Muscle of leg (tissue), 11 donors: ENCODE measurements around the gene TEX2. TPM values are rescaled to one million over a fixed set of nuclear protein-coding genes. Genes with fewer than 3 reads are reported as not detected.
"Not testable (repeated sequence)": the region's sequence is repeated elsewhere in the genome, so short reads cannot be mapped to it uniquely, and the experiment has no call there.

Experiments used
- DNase-seq: peaks from one replicate; pipeline ENCODE4 v3.0.0; 2013
- H3K27ac ChIP-seq: one replicate; pipeline ENCODE4 v1.5.1; 2013; ENCODE audit warnings: mild to moderate bottlenecking, low read length, control low read depth
- H3K27me3 ChIP-seq: one replicate; pipeline ENCODE4 v1.6.1; 2013; ENCODE audit warnings: low read length; ENCODE audit not compliant: control insufficient read depth, insufficient read depth
- H3K36me3 ChIP-seq: one replicate; pipeline ENCODE4 v1.6.1; 2013; ENCODE audit warnings: low read length; ENCODE audit not compliant: control insufficient read depth, insufficient read depth
- H3K4me1 ChIP-seq: one replicate; pipeline ENCODE4 v1.6.1; 2013; ENCODE audit warnings: low read length; ENCODE audit not compliant: control insufficient read depth, insufficient read depth
- H3K4me3 ChIP-seq: one replicate; pipeline ENCODE4 v1.5.1; 2013; ENCODE audit warnings: low read length, control low read depth
- H3K9me3 ChIP-seq: replicated peaks from 2 replicates; pipeline ENCODE4 v1.6.1; 2013; ENCODE audit warnings: low read depth, low read length; ENCODE audit not compliant: control insufficient read depth
- WGBS: methylation state at CpG from one replicate; pipeline ENCODE4 v1.1.5; 2013; ENCODE audit warnings: missing lambda C conversion rate; ENCODE audit not compliant: insufficient coverage; 5-methylcytosine and 5-hydroxymethylcytosine counted together
- polyA plus RNA-seq, 8 donors: library from polyadenylated mRNA; unstranded; fragments of 120-200 nt; gene quantifications; one replicate each; pipeline versions ENCODE4 v1.2.1 to v1.2.3, GENCODE V29; 2013; ENCODE audit warnings: inconsistent platforms in 1 of 8, low replicate concordance in 1 of 8; ENCODE audit not compliant: insufficient read length in 8 of 8, insufficient read depth in 1 of 8
- total RNA-seq: library from RNA; stranded (reverse); fragments of 120-200 nt; gene quantifications from one replicate; pipeline ENCODE4 v1.2.4, GENCODE V29; 2013

Gene TEX2
- total and polyA plus RNA-seq, 9 donors, result 16.1 to 22.5 (median 19.1) TPM

- Histone ChIP-seq H3K27me3 (no peaks in the 10 kb centered on the region), H3K27ac (peak overlapping the region; percentile 56), H3K4me1 (peaks cover 49% of the 10 kb centered on the region), H3K4me3 (no peak overlapping the region), H3K36me3 (peaks cover 28% of the 10 kb centered on the region), H3K9me3 (no peaks in the 10 kb centered on the region)
- 85% methylated on average over 5 of the region's 7 CpGs for WGBS
- peak; percentile 66 for DNase-seq
Observed at GRCh38 chr17:64174686-64175456, 88.2 kb downstream of the TEX2 start.

- DNase-seq, result no peak
- no peak overlapping the region for H3K4me3 ChIP-seq
- peaks cover 42% of the 10 kb centered on the region for H3K4me1 ChIP-seq
- H3K9me3 ChIP-seq, result no peaks in the 10 kb centered on the region
- WGBS, result no CpG with 5 or more reads among the region's 3 CpGs
- H3K27ac ChIP-seq, result no peak overlapping the region
- peaks cover 28% of the 10 kb centered on the region for H3K36me3 ChIP-seq
- no peaks in the 10 kb centered on the region for H3K27me3 ChIP-seq
Observed at GRCh38 chr17:64173646-64174045, 89.4 kb downstream of the TEX2 start.

- WGBS, result no CpG with 5 or more reads among the region's 3 CpGs
- Histone ChIP-seq H3K27me3 (no peaks in the 10 kb centered on the region), H3K4me3 (no peak overlapping the region), H3K36me3 (peaks cover 28% of the 10 kb centered on the region), H3K4me1 (peaks cover 32% of the 10 kb centered on the region), H3K27ac (no peak overlapping the region), H3K9me3 (no peaks in the 10 kb centered on the region)
- no peak for DNase-seq
Observed at GRCh38 chr17:64172510-64172909, 90.5 kb downstream of the TEX2 start.

- H3K27me3 ChIP-seq, result no peaks in the 10 kb centered on the region
- peaks cover 22% of the 10 kb centered on the region for H3K4me1 ChIP-seq
- H3K4me3 ChIP-seq, result no peak overlapping the region
- no peak overlapping the region for H3K27ac ChIP-seq
- no peaks in the 10 kb centered on the region for H3K9me3 ChIP-seq
- DNase-seq, result no peak
- 89% methylated on average over 3 of the region's 8 CpGs for WGBS
- peaks cover 34% of the 10 kb centered on the region for H3K36me3 ChIP-seq
Observed at GRCh38 chr17:64171041-64171440, 92.0 kb downstream of the TEX2 start.

- peaks cover 37% of the 10 kb centered on the region for H3K36me3 ChIP-seq
- DNase-seq, result no peak
- WGBS, result 85% methylated on average over 2 of the region's 4 CpGs
- no peak overlapping the region for H3K4me3 ChIP-seq
- H3K27ac ChIP-seq, result no peak overlapping the region
- peaks cover 14% of the 10 kb centered on the region for H3K4me1 ChIP-seq
- H3K9me3 ChIP-seq, result no peaks in the 10 kb centered on the region
- H3K27me3 ChIP-seq, result no peaks in the 10 kb centered on the region
Observed at GRCh38 chr17:64170286-64170685, 92.8 kb downstream of the TEX2 start.

- not testable (repeated sequence) for H3K27me3 ChIP-seq, H3K27ac ChIP-seq, H3K9me3 ChIP-seq, DNase-seq, H3K4me3 ChIP-seq, H3K4me1 ChIP-seq
- H3K36me3 ChIP-seq, result peaks cover 28% of the 10 kb centered on the region
- no CpG with 5 or more reads among the region's 3 CpGs for WGBS
Observed at GRCh38 chr17:64167666-64168065, 95.4 kb downstream of the TEX2 start.

- Histone ChIP-seq H3K27me3 (no peaks in the 10 kb centered on the region), H3K4me1 (no peaks in the 10 kb centered on the region), H3K4me3 (no peak overlapping the region), H3K27ac (no peak overlapping the region), H3K36me3 (peaks cover 24% of the 10 kb centered on the region), H3K9me3 (no peaks in the 10 kb centered on the region)
- WGBS, result 100% methylated on average over 1 of the region's 3 CpGs
- no peak for DNase-seq
Observed at GRCh38 chr17:64166876-64167275, 96.2 kb downstream of the TEX2 start.

- no peaks in the 10 kb centered on the region for H3K27me3 ChIP-seq
- H3K4me1 ChIP-seq, result no peaks in the 10 kb centered on the region
- DNase-seq, result no peak
- H3K4me3 ChIP-seq, result no peak overlapping the region
- H3K9me3 ChIP-seq, result no peaks in the 10 kb centered on the region
- WGBS, result 95% methylated on average over 4 of the region's 4 CpGs
- peaks cover 17% of the 10 kb centered on the region for H3K36me3 ChIP-seq
- H3K27ac ChIP-seq, result no peak overlapping the region
Observed at GRCh38 chr17:64165347-64165746, 97.7 kb downstream of the TEX2 start.

GRCh38 chr17:64164596-64165285 is 98.3 kb downstream of the TEX2 start:
- peaks cover 18% of the 10 kb centered on the region for H3K36me3 ChIP-seq
- H3K4me1 ChIP-seq, result no peaks in the 10 kb centered on the region
- H3K9me3 ChIP-seq, result no peaks in the 10 kb centered on the region
- WGBS, result 100% methylated on average over 2 of the region's 6 CpGs
- H3K27me3 ChIP-seq, result no peaks in the 10 kb centered on the region
- no peak overlapping the region for H3K27ac ChIP-seq
- no peak overlapping the region for H3K4me3 ChIP-seq
- DNase-seq, result no peak

GRCh38 chr17:64163468-64163867 is 99.6 kb downstream of the TEX2 start:
- Histone ChIP-seq H3K27me3 (no peaks in the 10 kb centered on the region), H3K27ac (no peak overlapping the region), H3K36me3 (peaks cover 18% of the 10 kb centered on the region), H3K9me3 (no peaks in the 10 kb centered on the region), H3K4me3 (no peak overlapping the region), H3K4me1 (peaks cover 10% of the 10 kb centered on the region)
- WGBS, result 100% methylated on average over 2 of the region's 6 CpGs
- no peak for DNase-seq
